DOHH2 (cell line): ENCODE measurements around the gene AAMP.

Experiments
- H3F3A ChIP-seq: fragments of 200-600 bp; sonication (generic), shearing (Covaris generic); 2 replicates; pipeline ENCODE4 v1.6.0; 2016; ENCODE audit warnings: antibody characterized with exemption, mild to moderate bottlenecking; ENCODE audit not compliant: control insufficient read depth, insufficient read depth
- H3K27ac ChIP-seq: fragments of 200-600 bp; sonication (generic); 2 replicates; pipeline ENCODE4 v1.5.1; 2014; ENCODE audit warnings: low read depth, mild to moderate bottlenecking, low read length, moderate library complexity
- H3K27me3 ChIP-seq: fragments of 200-600 bp; sonication (generic); 2 replicates; pipeline ENCODE4 v1.6.1; 2014; ENCODE audit warnings: mild to moderate bottlenecking, low read length, mixed read lengths; ENCODE audit not compliant: control insufficient read depth
- H3K36me3 ChIP-seq: fragments of 200-600 bp; sonication (generic); 2 replicates; pipeline ENCODE4 v1.6.1; 2014; ENCODE audit warnings: mild to moderate bottlenecking, low read length, moderate library complexity, mixed read lengths; ENCODE audit not compliant: control insufficient read depth
- H3K4me1 ChIP-seq: fragments of 200-600 bp; sonication (generic); 2 replicates; pipeline ENCODE4 v1.6.1; 2014; ENCODE audit warnings: mild to moderate bottlenecking, low read length, mixed read lengths; ENCODE audit not compliant: control insufficient read depth
- H3K4me2 ChIP-seq: fragments of 200-600 bp; sonication (generic); 2 replicates; pipeline ENCODE4 v1.6.0; 2014; ENCODE audit warnings: mild to moderate bottlenecking, low read length, moderate library complexity
- H3K4me3 ChIP-seq: fragments of 200-600 bp; sonication (generic); 2 replicates; pipeline ENCODE4 v1.5.1; 2014; ENCODE audit warnings: mild to moderate bottlenecking, low read length, mixed read lengths
- H3K79me2 ChIP-seq: fragments of 200-600 bp; sonication (generic); 2 replicates; pipeline ENCODE4 v1.6.1; 2014; ENCODE audit warnings: mild to moderate bottlenecking, low read length, mixed read lengths; ENCODE audit not compliant: control insufficient read depth
- H3K9me2 ChIP-seq: fragments of 200-600 bp; sonication (generic); replicated peaks from 2 replicates; pipeline ENCODE4 v1.6.1; 2014; ENCODE audit warnings: mild to moderate bottlenecking, low read length, mixed read lengths; ENCODE audit not compliant: control insufficient read depth
- H3K9me3 ChIP-seq: fragments of 200-600 bp; sonication (generic); 2 replicates; pipeline ENCODE4 v1.6.1; 2014; ENCODE audit warnings: antibody characterized with exemption, low read length, mixed read lengths; ENCODE audit not compliant: control insufficient read depth, insufficient read depth
- H4K20me1 ChIP-seq: fragments of 200-600 bp; sonication (generic); 2 replicates; pipeline ENCODE4 v1.6.0; 2014; ENCODE audit warnings: low read depth, mild to moderate bottlenecking, antibody characterized with exemption, low read length, moderate library complexity; ENCODE audit not compliant: control insufficient read depth, insufficient read depth
- CTCF ChIP-seq: fragments of 200-600 bp; sonication (generic); IDR thresholded peaks from one replicate; pipeline ENCODE4 v1.5.1; 2014; ENCODE audit warnings: antibody characterized with exemption, mild to moderate bottlenecking, low read depth, low read length; ENCODE audit not compliant: poor library complexity, severe bottlenecking
- EZH2phosphoT487 ChIP-seq: fragments of 200-600 bp; sonication (generic); IDR thresholded peaks from 2 replicates; pipeline ENCODE4 v1.6.1; 2017; ENCODE audit warnings: borderline replicate concordance, mild to moderate bottlenecking, antibody characterized with exemption, low read length, moderate library complexity, mixed read lengths

The AAMP gene

DNA sequence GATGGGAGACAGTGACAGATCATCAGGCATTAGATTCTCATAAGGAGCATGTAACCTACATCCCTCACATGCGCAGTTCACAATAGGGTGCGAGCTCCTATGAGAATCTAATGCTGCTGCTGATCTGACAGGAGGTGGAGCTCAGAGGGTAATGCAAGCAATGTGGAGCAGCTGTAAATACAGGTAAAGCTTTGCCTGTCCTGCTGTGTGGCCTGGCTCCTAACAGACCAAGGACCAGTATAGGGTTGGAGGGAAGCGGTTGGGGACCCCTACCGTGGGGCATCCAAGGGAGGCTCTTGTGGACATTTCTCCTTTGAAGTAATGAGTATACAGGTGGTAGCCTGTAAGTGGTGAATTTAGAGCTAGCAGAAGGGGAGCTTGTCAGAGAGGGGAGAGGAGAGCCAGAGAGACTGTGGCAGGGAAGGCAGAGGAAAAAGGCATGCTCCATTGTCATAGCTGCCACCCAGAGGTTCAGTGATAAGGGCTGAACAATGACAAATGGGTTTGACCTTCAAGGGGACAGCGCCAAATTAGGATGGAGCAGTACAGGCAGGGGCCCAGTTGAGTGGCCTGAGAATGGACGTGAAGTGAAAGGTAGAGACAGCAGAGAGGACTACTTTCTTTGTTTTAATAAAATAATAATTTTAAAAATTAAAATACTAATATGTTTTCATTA is 37.6 kb upstream of the AAMP start:
- Histone ChIP-seq H3K27me3 (no peaks in the 10 kb centered on the region), H3K4me1 (peaks cover 10% of the 10 kb centered on the region), H3K9me2 (no peaks in the 10 kb centered on the region), H3K4me2 (no peak overlapping the region), H3K27ac (no peak overlapping the region), H4K20me1 (no peaks in the 10 kb centered on the region), H3F3A (no peaks in the 10 kb centered on the region), H3K36me3 (no peaks in the 10 kb centered on the region), H3K4me3 (no peak overlapping the region), H3K79me2 (no peaks in the 10 kb centered on the region), H3K9me3 (no peaks in the 10 kb centered on the region)
- TF ChIP-seq EZH2phosphoT487 (no peak), CTCF (no peak)

DNA sequence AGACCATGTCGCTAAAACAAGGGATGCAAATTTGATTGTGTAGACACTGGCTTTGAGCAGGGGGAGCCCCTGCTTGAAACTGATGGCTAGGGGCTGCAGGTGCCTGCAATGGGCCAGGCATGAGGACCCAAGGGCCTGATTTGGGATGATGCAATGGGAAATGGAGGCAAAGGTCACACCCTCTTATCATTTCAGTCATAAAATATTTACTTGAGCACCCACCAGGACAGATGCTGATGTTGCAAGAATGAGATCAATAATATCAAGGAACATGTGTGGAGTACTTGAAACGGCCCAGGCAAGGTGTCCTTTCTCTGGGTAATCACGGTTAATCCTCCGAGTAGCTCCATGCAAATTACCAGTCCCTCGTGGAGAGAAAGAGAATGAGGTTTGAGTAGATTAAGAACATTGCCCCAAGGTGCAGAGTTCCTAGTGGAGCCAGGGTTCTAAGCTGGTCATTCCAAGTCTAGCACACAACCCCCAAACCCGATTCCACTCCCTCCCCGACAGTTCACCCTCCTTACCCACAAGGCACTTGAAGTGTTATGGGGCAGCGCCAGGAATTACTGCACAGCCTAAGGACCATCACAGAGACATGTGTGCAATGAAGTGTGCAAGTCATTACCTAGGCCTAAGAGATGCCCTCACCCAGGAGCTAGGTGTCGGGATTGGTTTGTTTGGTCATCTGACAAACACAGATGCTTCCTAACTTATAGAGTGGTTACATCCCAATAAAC is 36.4 kb upstream of the AAMP start:
- H4K20me1 ChIP-seq = no peaks in the 10 kb centered on the region
- H3K4me2 ChIP-seq = no peak overlapping the region
- no peaks in the 10 kb centered on the region for H3K79me2 ChIP-seq
- no peaks in the 10 kb centered on the region for H3K27me3 ChIP-seq
- no peak overlapping the region for H3K27ac ChIP-seq
- no peaks in the 10 kb centered on the region for H3K36me3 ChIP-seq
- TF ChIP-seq CTCF (no peak), EZH2phosphoT487 (no peak)
- no peaks in the 10 kb centered on the region for H3K9me3 ChIP-seq
- no peaks in the 10 kb centered on the region for H3F3A ChIP-seq
- H3K4me3 ChIP-seq = no peak overlapping the region
- H3K9me2 ChIP-seq = no peaks in the 10 kb centered on the region
- peaks cover 10% of the 10 kb centered on the region for H3K4me1 ChIP-seq

GRCh38 chr2:218305383-218305782 is 35.4 kb upstream of the AAMP start:
- H3K4me3 ChIP-seq = no peak overlapping the region
- no peaks in the 10 kb centered on the region for H3K27me3 ChIP-seq
- no peaks in the 10 kb centered on the region for H3F3A ChIP-seq
- no peaks in the 10 kb centered on the region for H3K9me3 ChIP-seq
- no peaks in the 10 kb centered on the region for H3K79me2 ChIP-seq
- H3K4me1 ChIP-seq = peaks cover 13% of the 10 kb centered on the region
- no peak overlapping the region for H3K4me2 ChIP-seq
- H4K20me1 ChIP-seq = no peaks in the 10 kb centered on the region
- no peak for TF ChIP-seq EZH2phosphoT487
- no peak for TF ChIP-seq CTCF
- no peaks in the 10 kb centered on the region for H3K36me3 ChIP-seq
- H3K9me2 ChIP-seq = no peaks in the 10 kb centered on the region
- no peak overlapping the region for H3K27ac ChIP-seq
